GM13976 (cell line): ENCODE measurements around the gene MBOAT7.

ENCODE experiments used
- DNase-seq: peaks from one replicate; pipeline ENCODE4 v3.0.0; 2012; ENCODE audit warnings: low spot score
- CTCF ChIP-seq: IDR thresholded peaks from 2 replicates; pipeline ENCODE4 v1.5.1; 2012; ENCODE audit warnings: borderline replicate concordance, mild to moderate bottlenecking; ENCODE audit not compliant: insufficient read depth; ENCODE audit errors: extremely low read depth, missing control alignments, control extremely low read depth
- in situ Hi-C: fragments of 300-500 bp; cut with MboI; formaldehyde crosslinking; loops from one replicate; pipeline ENCODE4 v1.12.0; 2022; ENCODE audit warnings: low sequenced_read_pairs, mixed read lengths, inconsistent platforms; ENCODE audit not compliant: unreplicated experiment

Gene MBOAT7

GRCh38 chr19:54127688-54128440 is 61.5 kb downstream of the MBOAT7 start:
- in situ Hi-C loops = no loop called here
- TF ChIP-seq CTCF = no peak

GRCh38 chr19:54125713-54126112 is 63.7 kb downstream of the MBOAT7 start:
- in situ Hi-C loops = no loop called here
- DNase-seq = no peak
- TF ChIP-seq CTCF = no peak

More at GRCh38 chr19:54127688-54128440, 61.5 kb downstream of the MBOAT7 start:
- no peak for DNase-seq

GRCh38 chr19:54124393-54124792 is 65.0 kb downstream of the MBOAT7 start:
- DNase-seq = no peak
- in situ Hi-C loops = no loop called here
- no peak for TF ChIP-seq CTCF

- in situ Hi-C loops = no loop called here
- no peak for TF ChIP-seq CTCF
- no peak for DNase-seq
Measured at GRCh38 chr19:54123682-54124081, 65.7 kb downstream of the MBOAT7 start.
